GM18511 (cell line): ENCODE measurements around the gene ATXN1.
"Not testable (repeated sequence)": the region's sequence is repeated elsewhere in the genome, so short reads cannot be mapped to it uniquely, and the experiment has no call there.

Source experiments
- ATAC-seq: cut with Tn5 transposase; IDR thresholded peaks from one replicate; pipeline ENCODE4 v1.9.1; 2021; ENCODE audit warnings: mild to moderate bottlenecking, moderate library complexity; ENCODE audit not compliant: unreplicated experiment

Gene ATXN1

DNA sequence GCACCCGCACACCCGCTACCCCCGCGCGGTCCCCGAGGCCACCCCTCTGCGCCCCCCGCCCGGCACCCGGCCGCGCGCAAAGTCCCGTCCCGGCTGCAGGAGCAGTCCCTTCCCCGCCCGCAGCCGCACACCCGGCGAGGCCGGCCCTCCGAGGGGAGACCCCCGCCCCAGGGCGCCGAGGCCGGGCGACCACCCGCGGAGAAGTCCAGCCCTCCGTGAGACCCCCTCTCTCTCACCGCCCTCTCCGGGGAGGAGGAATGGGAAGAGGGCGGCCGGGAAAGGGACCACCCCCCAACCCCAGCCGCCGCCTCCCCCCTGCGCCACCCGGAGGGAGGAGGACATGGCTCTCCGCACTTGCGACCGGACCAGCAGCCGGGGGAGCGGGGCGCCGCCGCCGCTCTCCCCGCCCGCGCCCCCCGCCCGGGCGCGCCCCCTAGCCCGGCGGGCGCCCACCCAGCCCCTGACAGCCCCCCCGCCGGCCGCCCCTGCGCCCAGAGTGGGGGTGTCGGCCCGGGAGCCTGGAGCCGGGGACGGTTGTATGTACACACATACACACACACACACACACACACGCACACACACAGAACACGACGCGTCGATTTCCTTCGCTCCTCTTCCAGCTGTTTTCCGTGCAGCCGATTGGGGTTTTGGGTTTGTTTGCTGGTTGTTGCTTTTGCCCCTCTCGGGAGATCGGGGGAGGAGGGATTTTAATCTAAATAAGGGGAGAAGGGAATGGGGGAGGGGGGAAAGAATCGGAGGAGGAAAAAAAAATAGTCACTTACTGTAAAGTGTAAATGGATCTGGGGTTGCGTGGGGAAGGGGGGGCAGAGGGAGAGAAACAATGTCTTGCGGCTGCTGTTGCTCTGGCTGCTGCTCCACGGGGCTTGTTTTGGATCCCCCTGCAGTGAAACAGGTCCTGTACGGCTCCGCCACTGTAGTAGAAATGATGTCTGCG is at the start of gene ATXN1:
ATXN1 (minus strand) TSS at position 945 of the 955 bp plus-strand sequence.
- no peak for ATAC-seq

DNA sequence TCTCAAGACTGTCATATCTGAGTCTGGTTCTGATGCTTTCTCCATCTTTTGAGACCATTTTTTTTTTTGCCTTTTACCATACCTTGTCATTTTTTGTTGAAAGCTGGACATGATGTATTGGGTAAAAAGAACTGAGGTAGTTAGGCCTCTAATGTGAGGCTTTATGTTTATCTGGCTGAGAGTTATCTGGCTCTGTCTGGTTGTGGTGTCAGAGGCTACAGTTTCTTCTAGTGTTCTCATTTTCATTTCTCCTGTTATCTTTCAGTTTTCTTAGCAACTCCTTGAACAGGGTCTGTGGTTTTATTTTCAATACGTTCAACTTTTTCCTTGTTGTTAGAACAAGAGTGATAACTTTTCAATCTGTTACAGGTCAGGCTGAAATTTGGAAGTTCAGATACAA is 49.2 kb upstream of the ATXN1 start:
- ATAC-seq, result no peak

DNA sequence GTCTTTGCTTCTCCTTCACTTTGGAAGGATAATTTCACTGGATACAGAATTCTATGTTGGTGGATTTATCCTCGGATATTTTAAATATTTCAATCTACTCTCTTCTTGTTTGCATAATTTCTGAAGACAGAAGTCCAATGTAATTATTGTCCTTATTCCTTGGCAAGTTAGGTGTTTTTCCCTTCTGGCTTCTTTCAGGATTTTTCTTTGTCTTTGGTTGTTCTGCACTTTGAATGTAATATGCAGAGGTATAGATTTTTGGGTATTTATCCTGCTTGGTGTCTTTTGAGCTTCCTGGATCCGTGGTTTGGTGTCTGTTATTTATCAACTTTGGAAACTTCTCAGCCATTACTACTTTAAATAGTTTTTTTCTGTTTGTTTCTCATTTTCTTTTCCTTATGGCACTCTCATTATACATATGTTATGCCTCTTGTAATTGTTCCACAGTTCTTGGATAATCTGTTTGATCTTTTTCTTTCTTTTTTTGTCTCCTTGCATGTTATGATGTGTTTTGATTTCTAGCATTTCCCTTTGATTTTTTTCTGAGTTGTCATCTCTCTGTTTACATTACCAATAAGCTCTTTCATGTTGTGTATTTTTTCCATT is 48.6 kb upstream of the ATXN1 start:
- ATAC-seq, result no peak

DNA sequence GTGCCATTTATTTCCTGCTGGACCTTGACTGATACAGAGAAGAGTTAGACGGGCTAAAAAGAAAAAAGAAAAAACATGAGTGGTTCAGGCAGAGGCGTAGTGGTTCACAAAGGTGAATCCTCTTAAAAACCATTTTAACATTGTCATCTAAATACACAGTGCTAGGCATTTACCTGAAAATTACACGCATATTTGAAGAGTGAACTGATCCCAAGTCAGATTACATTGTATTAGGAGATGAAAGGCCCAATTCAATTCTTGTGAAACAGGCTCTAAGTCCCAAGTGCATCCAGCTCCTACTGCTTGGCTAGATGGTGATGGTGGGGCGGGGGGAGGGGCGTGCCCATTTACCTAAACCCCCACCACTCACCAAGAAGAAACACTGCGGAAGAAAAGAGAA is 46.7 kb upstream of the ATXN1 start:
- ATAC-seq, result no peak

DNA sequence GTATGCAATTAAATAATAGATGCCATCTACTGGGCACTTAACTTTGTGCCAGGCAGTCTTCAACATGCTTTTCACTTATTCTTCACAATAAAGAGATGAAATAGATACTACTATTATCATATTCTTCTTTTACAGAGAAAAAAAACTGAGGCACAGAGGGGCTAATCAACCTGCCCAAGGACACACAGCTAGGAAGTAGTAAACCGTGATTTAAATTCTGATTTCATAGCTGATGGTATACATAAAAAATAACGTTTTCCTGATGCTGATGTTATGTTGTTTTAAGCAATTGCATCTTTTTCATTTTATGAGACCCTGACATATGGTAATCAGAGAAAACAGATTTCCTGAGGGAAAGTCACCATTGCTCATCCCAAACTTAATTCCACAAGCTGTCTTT is 45.1 kb upstream of the ATXN1 start:
- no peak for ATAC-seq

DNA sequence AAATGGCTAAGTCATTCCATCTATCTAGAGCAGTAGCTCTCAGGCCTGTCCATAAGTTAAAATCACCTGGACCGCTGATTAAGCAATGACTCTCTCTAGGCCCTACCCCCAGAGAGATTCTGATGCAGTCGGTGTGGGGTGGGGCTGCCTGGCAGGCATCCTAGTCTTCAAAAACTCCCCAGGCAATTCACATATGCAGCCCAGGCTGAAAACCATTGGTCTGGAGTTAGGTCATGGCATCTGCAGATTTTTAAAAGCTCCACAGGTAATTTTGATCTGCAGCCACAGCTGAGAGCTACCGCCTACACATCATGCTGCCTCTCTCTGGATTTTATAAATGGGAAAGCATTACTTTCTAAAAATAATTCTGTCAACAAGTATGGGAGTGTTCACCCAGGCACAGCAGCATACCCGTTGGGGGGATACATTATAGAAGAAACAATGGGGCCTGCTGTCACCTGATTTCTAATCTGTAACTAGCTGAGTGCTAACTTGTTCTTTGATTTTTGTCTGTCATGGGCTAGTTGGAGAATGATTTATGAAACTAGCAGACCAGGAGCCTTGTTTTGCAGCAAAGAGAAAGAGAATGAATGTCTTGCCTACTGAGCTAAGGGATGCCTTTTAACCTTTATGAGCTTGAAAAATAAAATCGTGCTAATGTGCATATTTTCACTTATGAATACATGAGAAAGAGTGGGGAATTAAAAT is 44.1 kb upstream of the ATXN1 start:
- ATAC-seq, result no peak

DNA sequence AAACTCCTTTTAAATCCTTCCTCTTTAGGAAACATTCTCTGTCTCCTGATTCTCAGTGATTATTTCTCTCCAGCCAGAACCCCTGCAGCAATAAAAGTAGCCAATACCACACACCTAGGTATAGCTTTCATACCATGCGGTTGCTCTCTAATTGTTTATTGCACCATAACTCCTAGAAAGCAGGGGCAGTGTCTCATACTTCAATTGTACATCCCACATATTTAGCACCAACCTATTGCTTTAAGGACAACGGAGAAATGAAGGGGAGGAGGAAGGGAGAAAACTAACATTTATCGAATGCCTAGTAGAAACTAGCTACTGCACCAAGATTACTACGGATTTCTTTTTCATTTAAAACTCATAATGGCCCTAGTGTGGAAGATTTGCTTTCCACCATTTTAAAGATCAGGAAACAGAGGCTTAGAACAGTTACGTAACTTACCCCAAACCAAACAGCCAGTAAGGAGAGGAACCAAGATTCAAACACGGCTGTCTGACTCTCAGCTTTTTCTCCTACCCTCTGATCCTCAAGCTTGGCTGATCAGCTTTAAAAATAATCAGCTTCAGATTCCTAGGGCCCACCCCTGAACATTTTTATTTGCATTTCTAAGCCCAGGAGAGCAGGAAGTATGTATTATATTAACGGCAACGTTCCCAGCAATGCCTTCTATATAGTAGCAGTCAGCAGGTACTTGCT is 43.4 kb upstream of the ATXN1 start:
- no peak for ATAC-seq

DNA sequence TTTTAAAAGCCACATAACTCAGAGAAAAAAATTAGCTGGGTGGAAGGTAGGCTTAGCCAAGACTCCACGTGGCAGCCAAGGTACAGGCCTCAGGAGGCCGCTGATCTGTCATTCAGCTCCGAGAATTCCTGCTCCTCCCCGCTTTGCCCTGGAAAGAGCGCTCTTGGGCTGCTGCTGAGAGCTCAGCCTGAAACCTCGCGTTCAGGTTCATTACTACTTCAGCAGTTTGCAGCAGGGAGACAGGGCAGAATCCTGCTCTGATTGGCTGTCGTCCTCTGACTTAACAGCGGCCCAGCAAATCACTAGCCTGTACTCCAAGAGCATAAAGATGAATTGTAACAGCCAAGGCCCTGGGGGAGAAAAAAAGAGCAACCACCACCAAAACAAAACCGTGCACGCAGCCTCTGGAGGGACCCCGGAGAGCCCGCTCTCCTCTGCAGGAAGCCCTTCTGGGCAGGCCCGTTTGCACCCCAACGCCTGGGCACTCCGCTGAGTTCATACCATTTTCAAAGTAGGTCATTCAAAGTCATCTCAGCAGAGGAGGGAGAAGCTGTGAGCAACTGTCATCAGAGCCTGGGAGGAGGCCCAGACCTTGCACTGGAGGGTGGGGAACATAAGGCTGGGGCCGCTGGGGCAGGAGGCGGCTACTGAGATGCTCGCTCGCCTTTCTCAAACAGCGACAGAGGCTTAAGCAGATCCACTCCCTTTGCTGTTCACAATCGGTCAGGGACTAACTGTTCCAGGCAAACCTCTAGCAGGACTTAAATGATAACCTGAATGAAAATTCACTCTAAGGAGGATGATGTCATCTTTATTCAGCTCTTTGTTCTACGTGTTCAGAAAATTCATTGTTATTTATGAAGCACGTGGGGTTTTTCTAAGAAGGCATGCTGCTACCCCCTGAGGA is 42.3 kb upstream of the ATXN1 start:
- ATAC-seq, result no peak

DNA sequence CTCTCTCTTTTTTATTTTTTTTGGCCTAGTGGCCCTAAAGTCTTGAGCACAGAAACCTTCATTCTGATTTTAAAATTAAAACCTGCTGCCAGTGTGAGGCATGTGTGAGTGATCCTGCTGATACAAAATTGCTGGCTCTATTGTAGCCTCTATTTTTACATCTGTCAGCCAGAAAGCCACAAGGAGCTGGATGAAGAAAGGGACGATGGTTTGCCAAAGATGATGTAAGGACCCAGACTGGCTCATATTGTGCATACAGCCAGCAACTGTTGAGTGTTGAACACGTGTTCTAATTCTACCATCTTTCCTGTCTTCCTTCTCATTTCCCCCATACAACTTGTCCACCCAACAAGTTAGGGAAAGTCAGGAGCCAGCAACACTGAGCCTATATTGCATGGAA is 40.8 kb upstream of the ATXN1 start:
- ATAC-seq, result no peak

DNA sequence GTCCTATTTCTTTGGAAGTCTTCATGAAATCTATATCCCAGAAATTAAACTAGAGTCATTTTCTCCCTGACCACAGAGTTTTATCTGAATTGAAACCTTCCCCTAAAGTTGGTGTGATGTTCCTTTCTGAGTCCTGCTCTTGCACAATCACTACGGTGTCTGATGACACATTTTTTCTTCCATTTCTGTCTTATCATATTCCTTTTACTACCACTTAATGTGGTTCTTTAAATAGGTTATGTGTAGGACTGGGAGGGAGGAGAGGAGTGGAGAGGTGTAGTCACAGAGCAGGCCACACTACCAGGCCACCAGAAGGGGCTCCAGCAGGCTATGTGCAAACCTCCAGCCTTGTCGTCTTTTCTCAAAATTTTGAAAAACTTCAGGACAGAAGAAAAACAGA is 39.7 kb upstream of the ATXN1 start:
- no peak for ATAC-seq

DNA sequence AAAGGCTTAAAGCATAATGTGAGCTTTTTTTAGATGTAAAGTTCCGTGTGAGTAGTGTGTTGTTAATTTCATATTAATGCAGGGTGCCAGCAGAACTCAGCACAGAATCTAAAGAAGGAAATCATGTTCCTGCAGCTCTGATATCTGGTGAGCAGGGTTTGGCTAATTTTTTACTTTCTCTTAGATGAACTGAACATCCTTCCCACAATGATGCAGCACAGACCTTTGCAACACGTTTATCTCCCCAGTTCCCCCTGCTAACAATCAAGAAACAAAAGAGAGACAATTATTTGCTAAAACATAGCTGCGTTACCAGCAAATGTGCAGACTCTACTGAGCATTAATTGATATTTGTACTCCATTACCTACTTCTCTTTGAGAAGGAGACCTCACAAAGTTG is 39.1 kb upstream of the ATXN1 start:
- no peak for ATAC-seq

DNA sequence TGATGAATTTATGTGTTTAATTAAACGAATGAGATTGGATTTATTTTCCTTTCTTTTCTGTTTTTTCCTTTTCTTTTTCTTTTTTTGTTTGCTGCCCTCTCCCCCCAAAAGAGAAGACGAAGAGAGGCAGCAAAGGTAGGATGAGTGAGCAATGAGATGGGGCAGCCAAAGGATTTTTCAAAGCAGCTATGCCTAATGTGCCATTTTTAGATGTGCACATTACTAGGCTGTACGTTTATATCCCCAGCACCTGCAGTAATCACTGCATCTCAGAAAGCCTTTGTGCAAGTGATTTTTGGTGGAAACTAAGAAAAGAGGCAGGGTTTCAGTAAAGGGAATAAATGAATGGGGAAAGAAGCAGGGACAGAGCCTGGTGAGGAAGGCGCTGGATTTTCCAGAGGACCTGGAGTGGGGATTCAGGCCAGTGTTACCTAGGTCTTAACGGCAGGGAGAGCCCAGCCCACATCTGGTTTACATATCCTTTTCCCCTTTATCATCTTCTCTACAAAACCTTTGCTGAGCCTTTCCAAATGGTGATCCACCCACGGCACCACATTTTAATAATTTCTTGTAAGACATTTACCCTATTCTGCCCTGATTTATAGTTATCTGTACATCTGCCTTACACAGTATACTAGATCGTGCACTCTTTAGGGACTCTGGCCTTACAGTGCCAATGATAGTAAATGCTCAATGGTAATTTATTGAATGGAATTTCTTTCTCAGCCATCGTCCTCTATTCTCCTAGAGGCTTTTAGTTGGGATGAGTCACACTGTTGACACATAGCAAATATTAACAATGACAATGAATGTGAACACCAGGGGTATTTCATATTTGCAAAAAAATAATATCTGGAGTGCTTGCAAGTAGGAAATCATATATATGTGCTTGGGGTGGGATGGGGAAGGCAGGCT is 38.3 kb upstream of the ATXN1 start:
- ATAC-seq, result no peak

DNA sequence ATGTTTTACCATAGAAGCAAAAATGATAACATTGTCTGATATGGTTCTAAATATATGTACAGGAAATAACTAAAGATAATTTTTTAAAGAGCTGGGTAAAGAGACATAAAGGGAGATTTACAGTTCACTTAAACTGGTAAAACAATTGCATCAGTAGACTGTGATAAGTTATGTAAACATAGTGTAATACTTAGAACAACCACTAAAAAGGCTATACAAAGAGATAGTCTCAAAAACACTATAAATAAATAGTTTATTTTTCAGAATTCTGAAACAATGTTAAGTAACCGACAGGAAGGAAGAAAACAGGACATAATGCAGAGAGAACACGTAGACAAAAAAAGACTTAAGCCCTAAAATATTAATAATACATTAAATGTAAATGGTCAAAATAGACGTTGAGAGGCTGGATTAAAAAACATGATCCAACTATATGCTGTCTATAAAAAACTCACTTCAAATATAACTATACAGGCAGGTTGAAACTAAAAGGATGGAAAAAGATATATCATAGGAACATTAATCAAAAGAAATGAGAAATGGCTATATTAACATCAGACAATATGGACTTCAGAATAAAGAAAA is 32.7 kb upstream of the ATXN1 start:
- ATAC-seq, result no peak

DNA sequence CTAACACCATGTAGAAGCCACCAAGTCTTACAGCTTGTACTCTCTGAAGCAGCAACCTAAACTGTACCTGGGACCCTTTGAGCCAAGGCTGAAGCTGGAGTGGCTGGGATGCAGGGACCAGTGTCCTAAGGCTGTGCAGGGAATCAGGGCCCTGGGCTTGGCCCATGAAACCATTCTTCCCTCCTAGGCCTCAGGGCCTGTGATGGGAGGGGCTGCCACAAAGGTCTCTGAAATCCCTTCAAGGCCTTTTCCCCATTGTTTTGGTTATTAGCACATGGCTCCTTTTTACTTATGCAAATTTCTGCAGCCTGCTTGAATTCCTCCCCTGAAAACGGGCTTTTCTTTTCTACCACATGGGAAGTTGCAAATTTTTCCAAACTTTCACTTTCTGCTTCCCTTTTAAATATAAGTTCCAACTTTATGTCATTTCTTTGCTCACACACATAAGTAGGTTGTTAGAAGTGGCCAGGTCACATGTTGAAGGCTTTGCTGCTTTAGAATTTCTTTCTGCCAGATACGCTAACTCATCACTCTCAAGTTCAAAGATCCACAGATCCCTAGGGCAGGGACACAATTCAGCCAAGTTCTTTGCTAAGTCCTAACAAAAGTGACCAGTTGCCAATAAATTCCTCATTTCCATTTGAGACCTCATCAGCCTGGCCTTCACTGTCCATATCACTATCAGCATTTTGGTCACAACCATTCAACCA is 28.2 kb upstream of the ATXN1 start:
- no peak for ATAC-seq

DNA sequence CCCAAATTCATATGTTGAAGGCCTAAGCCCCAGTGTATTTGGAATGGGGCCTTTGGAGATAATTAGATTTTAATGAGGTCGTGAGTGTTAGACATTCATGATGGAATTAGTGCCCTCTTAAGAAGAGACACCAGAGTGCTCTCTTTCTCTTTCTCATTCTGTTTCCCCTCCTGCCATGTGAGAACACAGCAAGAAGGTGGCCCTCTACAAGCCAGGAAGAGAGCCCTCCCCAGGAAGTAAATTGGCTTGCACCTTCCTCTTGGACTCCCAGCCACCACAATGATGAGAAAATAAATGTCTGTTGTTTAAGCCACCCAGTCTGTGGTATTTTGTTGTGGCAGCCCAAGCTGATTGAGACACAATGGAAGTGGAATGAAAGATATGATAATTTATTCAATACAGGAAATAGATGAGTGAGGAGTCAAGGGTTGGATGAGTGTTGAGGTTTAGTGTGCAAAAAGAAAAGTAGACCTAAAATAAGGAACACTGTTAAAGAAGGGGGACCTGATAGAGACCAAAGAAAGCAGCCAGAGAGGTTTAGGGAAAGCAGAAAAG is 25.9 kb upstream of the ATXN1 start:
- ATAC-seq, result no peak

DNA sequence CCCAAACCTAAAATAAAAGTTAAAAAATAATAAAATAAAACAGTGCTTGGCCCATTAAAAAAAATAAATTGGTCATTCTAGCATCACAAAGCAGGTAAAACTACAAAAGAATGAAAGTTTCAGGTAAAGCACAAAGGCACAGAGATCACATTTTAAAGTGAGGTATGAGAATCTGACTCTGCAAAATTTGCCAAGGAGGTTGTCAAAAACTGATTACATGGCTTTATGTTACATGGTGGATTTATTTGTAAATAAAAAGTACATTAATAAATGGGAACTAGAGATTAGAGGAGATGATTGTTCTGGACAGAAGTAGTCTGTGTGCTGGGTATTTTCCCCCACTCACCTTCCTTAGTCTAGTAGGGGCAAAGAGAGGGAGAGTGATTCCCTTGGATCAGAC is 24.2 kb upstream of the ATXN1 start:
- no peak for ATAC-seq

DNA sequence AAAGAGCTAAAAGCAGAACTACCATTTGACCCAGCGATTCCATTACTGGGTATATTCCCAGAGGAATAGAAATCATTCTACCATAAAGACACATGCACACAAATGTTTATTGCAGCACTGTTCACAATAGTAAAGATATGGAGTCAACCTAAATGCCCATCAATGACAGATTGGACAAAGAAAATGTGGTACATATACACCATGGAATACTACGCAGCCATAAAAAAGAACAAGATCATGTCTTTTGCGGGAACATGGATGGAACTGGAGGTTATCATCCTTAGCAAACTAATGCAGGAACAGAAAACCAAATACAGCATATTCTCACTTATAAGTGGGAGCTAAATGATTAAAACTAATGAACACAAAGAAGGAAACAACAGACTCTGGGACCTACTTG is 23.7 kb upstream of the ATXN1 start:
- not testable (repeated sequence) for ATAC-seq
